ENCODE data around the gene ELP4.
"Not testable (repeated sequence)": the region's sequence is repeated elsewhere in the genome, so short reads cannot be mapped to it uniquely, and the experiment has no call there.

The ELP4 gene

GRCh38 chr11:31555938-31556337 is 46.4 kb downstream of the ELP4 start:
- no peak for DNase-seq

GRCh38 chr11:31558001-31558400 is 48.4 kb downstream of the ELP4 start:
- no peak for DNase-seq

GRCh38 chr11:31560842-31561476 is 51.4 kb downstream of the ELP4 start:
- DNase-seq, result no peak

GRCh38 chr11:31564517-31564916 is 55.0 kb downstream of the ELP4 start:
- DNase-seq, result not testable (repeated sequence)

- not testable (repeated sequence) for DNase-seq
Observed at GRCh38 chr11:31574133-31574532, 64.6 kb downstream of the ELP4 start.

GRCh38 chr11:31575764-31576163 is 66.2 kb downstream of the ELP4 start:
- DNase-seq, result not testable (repeated sequence)

GRCh38 chr11:31579412-31579811 is 69.8 kb downstream of the ELP4 start:
- DNase-seq, result not testable (repeated sequence)

- DNase-seq, result no peak
Observed at GRCh38 chr11:31582697-31583096, 73.1 kb downstream of the ELP4 start.

- no peak for DNase-seq
Observed at GRCh38 chr11:31598454-31598853, 88.9 kb downstream of the ELP4 start.

GRCh38 chr11:31601635-31602282 is 92.2 kb downstream of the ELP4 start:
- no peak for DNase-seq

- no peak for DNase-seq
Observed at GRCh38 chr11:31606893-31607292, 97.3 kb downstream of the ELP4 start.

GRCh38 chr11:31607914-31608313 is 98.3 kb downstream of the ELP4 start:
- DNase-seq, result no peak

GRCh38 chr11:31608995-31609394 is 99.4 kb downstream of the ELP4 start:
- DNase-seq, result no peak

- no peak for DNase-seq
Observed at GRCh38 chr11:31610544-31610943, 101.0 kb downstream of the ELP4 start.

GRCh38 chr11:31617246-31617645 is 107.7 kb downstream of the ELP4 start:
- DNase-seq, result no peak

GRCh38 chr11:31619980-31620379 is 110.4 kb downstream of the ELP4 start:
- DNase-seq, result no peak

GRCh38 chr11:31620434-31620833 is 110.9 kb downstream of the ELP4 start:
- DNase-seq, result no peak

GRCh38 chr11:31625868-31626267 is 116.3 kb downstream of the ELP4 start:
- DNase-seq, result no peak

- no peak for DNase-seq
Observed at GRCh38 chr11:31628111-31628510, 118.5 kb downstream of the ELP4 start.

GRCh38 chr11:31636983-31637382 is 127.4 kb downstream of the ELP4 start:
- DNase-seq, result no peak

- DNase-seq, result no peak
Observed at GRCh38 chr11:31640611-31641010, 131.0 kb downstream of the ELP4 start.

GRCh38 chr11:31641477-31642062 is 132.0 kb downstream of the ELP4 start:
- DNase-seq, result peak; percentile 45

- no peak for DNase-seq
Observed at GRCh38 chr11:31643857-31644256, 134.3 kb downstream of the ELP4 start.

- DNase-seq, result no peak
Observed at GRCh38 chr11:31645747-31646146, 136.2 kb downstream of the ELP4 start.

GRCh38 chr11:31646216-31646615 is 136.6 kb downstream of the ELP4 start:
- no peak for DNase-seq
